Measurements from ENCODE around the gene NEO1. TPM values are rescaled to one million over a fixed set of nuclear protein-coding genes. Genes with fewer than 3 reads are reported as not detected.

NEO1 gene
- total RNA-seq, 4 donors from 2014 or later, result 27.1 to 39.6 (median 28.8) TPM

DNA sequence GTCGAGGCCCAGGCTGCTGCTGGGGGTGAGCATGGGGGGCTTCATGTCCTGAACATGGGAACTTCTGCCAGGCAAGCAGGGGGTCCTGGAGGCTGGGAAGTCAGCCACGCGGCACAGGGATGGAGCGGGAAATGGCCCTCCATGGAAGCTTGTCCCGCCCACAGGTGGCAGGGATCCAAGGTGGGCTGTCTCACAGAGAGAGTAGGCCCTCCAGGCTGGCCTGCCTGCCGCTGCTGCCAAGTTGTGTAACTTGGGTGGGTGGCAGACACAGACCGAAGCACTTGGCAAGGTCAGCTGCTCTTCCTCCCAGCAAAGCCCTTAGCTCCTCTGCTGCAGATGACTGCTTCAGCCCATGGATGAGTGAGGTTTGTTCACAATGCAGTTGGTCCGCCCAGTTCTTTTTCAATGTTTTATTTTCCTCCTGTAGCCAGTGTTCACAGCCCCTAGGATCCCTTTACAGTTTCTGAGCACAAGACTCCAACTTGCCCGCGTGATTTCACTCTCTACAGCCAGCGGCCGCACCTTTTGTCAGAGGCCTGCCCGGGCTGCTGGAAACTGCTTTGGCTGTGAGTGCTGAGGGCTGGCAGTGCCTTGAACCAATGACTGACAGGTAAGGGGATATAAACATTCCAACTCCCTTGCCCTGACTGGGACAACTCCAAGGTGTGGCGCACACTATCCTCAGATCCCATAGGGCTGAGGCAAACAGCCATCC, 289.8 kb downstream of the NEO1 start:
- intact Hi-C loops (cut with DNase I), result no loop called here
- Histone ChIP-seq H3K27me3 (no peaks in the 10 kb centered on the region), H3K27ac (peak overlapping the region in 2 of 3 donors; percentile 5 to 25), H3K4me1 (peaks cover 4 to 14% of the 10 kb centered on the region in 2 donors), H3K9me3 (no peaks in the 10 kb centered on the region), H3K4me3 (replicated peaks in 1 of 3) (no peak overlapping the region), H3K36me3 (no peaks in the 10 kb centered on the region)
- no peak for TF ChIP-seq POLR2A (IDR thresholded peaks at IDR 0.05)
- TF ChIP-seq CTCF (IDR thresholded peaks at IDR 0.05), result no peak
- peak; percentile 94 for DNase-seq
- 33 to 40% methylated on average over 12 to 13 of the region's 14 CpGs for WGBS, 2 donors

DNA sequence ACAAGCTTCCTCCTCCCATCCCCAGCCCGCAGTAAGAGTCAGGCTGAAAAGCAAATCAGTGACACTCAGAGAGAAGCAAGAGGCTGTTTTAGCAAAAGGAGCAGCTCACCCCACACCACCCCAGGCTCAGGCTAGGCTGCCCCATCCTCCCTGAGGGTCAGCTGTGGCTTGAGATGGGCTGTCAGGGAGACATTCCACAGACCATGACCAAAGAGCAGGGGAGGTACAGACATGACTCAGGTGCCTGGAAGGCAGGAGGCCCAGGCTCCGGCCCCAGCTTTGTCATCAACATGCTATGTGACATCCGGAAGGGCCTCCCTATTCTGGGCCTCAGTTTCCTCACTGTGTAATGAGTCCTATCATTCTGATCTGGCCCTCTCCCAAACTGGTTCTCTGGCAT, 291.8 kb downstream of the NEO1 start:
- TF ChIP-seq POLR2A (IDR thresholded peaks at IDR 0.05), result no peak
- Histone ChIP-seq H3K27me3 (no peaks in the 10 kb centered on the region), H3K27ac (no peak overlapping the region), H3K4me1 (peaks cover 4 to 14% of the 10 kb centered on the region in 2 donors), H3K36me3 (no peaks in the 10 kb centered on the region), H3K9me3 (no peaks in the 10 kb centered on the region), H3K4me3 (replicated peaks in 1 of 3) (no peak overlapping the region)
- DNase-seq, result no peak
- intact Hi-C loops (cut with DNase I), result no loop called here
- WGBS, 2 donors, result 79 to 91% methylated on average over 2 to 3 of the region's 3 CpGs

GRCh38 chr15:73345658-73346057, 293.4 kb downstream of the NEO1 start:
- intact Hi-C loops (cut with DNase I), result no loop called here
- no peak overlapping the region for H3K4me3 ChIP-seq (replicated peaks in 1 of 3)
- no peaks in the 10 kb centered on the region for H3K36me3 ChIP-seq
- TF ChIP-seq POLR2A (IDR thresholded peaks at IDR 0.05) (no peak), CTCF (IDR thresholded peaks at IDR 0.05) (no peak)
- H3K9me3 ChIP-seq, result no peaks in the 10 kb centered on the region
- no peak overlapping the region for H3K27ac ChIP-seq
- H3K4me1 ChIP-seq, result peaks cover 4 to 14% of the 10 kb centered on the region in 2 donors
- H3K27me3 ChIP-seq, result no peaks in the 10 kb centered on the region
- 83 to 91% methylated on average over 7 of the region's 7 CpGs for WGBS, 2 donors
- no peak for DNase-seq

- H3K27me3 ChIP-seq, result no peaks in the 10 kb centered on the region
- peak; percentile 81 to 91 for DNase-seq
- H3K9me3 ChIP-seq, result no peaks in the 10 kb centered on the region
- peaks cover 4 to 11% of the 10 kb centered on the region in 2 donors for H3K4me1 ChIP-seq
- TF ChIP-seq CTCF (IDR thresholded peaks at IDR 0.05) (no peak), POLR2A (IDR thresholded peaks at IDR 0.05) (no peak)
- H3K4me3 ChIP-seq (replicated peaks in 1 of 3), result no peak overlapping the region
- no peaks in the 10 kb centered on the region for H3K36me3 ChIP-seq
- H3K27ac ChIP-seq, result no peak overlapping the region
- intact Hi-C loops (cut with DNase I), result no loop called here
- WGBS, 2 donors, result 16 to 18% methylated on average over 9 of the region's 9 CpGs
These were observed 294.6 kb downstream of the NEO1 start for GRCh38 chr15:73346735-73347312.

- H3K27ac ChIP-seq, result no peak overlapping the region
- intact Hi-C loops (cut with DNase I), result no loop called here
These were observed 296.9 kb downstream of the NEO1 start for GRCh38 chr15:73349191-73349590.

More at GRCh38 chr15:73349191-73349590, 296.9 kb downstream of the NEO1 start:
- Histone ChIP-seq H3K4me3 (replicated peaks in 1 of 3) (no peak overlapping the region), H3K36me3 (no peaks in the 10 kb centered on the region), H3K9me3 (no peaks in the 10 kb centered on the region), H3K27me3 (no peaks in the 10 kb centered on the region), H3K4me1 (peaks cover 4 to 9% of the 10 kb centered on the region in 2 donors)
- no peak for TF ChIP-seq POLR2A (IDR thresholded peaks at IDR 0.05)
- TF ChIP-seq CTCF (IDR thresholded peaks at IDR 0.05), result no peak
- no peak for DNase-seq
